GM13976 (cell line): ENCODE data around the gene ADGRD1.

Experiments used
- DNase-seq: peaks from one replicate; pipeline ENCODE4 v3.0.0; 2012; ENCODE audit warnings: low spot score
- in situ Hi-C: fragments of 300-500 bp; cut with MboI; formaldehyde crosslinking; loops from one replicate; pipeline ENCODE4 v1.12.0; 2022; ENCODE audit warnings: low sequenced_read_pairs, mixed read lengths, inconsistent platforms; ENCODE audit not compliant: unreplicated experiment
- TF ChIP-seq, protein P1 (sequence below): IDR thresholded peaks from 2 replicates; pipeline ENCODE4 v1.5.1; 2012; ENCODE audit warnings: borderline replicate concordance, mild to moderate bottlenecking; ENCODE audit not compliant: insufficient read depth; ENCODE audit errors: extremely low read depth, missing control alignments, control extremely low read depth

ADGRD1 gene

DNA sequence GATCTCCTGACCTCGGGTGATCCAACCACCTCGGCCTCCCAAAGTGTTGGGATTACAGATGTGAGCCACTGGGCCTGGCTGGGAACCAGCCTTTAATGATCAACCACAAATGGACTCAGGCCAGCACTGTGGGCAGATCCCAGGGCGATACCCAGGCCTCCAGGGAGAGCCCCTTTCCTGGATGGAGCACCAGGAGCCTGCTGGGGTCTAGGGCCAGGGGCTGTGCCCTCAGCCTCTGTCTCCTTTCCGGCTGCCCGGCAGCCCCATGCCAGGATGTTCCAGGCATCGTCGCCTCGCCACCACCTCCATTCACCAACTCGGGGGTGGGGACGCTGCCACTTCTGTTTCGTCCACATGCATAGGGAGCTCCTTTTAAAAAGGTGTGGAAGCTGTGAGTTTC lies 2.3 kb downstream of the ADGRD1 start:
- DNase-seq: no peak
- TF ChIP-seq, protein P1, sequence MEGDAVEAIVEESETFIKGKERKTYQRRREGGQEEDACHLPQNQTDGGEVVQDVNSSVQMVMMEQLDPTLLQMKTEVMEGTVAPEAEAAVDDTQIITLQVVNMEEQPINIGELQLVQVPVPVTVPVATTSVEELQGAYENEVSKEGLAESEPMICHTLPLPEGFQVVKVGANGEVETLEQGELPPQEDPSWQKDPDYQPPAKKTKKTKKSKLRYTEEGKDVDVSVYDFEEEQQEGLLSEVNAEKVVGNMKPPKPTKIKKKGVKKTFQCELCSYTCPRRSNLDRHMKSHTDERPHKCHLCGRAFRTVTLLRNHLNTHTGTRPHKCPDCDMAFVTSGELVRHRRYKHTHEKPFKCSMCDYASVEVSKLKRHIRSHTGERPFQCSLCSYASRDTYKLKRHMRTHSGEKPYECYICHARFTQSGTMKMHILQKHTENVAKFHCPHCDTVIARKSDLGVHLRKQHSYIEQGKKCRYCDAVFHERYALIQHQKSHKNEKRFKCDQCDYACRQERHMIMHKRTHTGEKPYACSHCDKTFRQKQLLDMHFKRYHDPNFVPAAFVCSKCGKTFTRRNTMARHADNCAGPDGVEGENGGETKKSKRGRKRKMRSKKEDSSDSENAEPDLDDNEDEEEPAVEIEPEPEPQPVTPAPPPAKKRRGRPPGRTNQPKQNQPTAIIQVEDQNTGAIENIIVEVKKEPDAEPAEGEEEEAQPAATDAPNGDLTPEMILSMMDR: no peak
- in situ Hi-C loops: no loop called here

GRCh38 chr12:130956456-130957303 lies 3.0 kb downstream of the ADGRD1 start:
- TF ChIP-seq, protein P1: no peak
- in situ Hi-C loops: no loop called here
- no peak for DNase-seq

- TF ChIP-seq, protein P1: no peak
- in situ Hi-C loops: no loop called here
- DNase-seq: no peak
These were observed 3.6 kb downstream of the ADGRD1 start for GRCh38 chr12:130957304-130957621.

DNA sequence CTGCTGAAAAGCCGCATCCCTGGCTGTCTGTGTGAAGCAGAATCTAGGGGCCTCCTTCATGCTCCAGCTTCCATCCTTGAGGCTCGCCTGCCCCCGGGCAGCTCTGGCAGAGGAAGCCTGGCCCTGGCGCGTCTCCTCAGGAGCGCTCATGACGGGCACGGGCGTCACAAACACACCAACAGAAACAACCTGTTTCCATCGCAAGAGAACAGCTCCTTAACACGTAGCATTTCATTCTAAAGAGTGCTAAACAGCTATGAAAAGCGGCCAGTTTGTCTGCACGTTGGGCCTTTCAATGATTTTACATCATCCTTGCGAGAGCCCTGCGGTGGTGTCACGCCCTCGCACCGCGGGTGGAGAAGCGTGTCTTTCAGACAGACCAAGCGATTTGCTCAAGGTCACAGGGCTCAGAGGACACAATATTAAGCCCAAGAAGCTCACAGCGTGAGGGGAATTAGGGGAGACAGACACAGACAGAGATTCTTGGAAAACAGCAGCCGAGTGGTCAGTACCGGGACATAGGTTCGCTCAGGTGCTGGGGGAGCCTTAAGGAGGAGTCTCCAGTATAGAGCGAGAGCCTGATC lies 4.9 kb downstream of the ADGRD1 start:
- DNase-seq: no peak
- TF ChIP-seq, protein P1: no peak
- in situ Hi-C loops: no loop called here

- TF ChIP-seq, protein P1: no peak
- DNase-seq: no peak
- in situ Hi-C loops: no loop called here
These were observed 5.9 kb downstream of the ADGRD1 start for GRCh38 chr12:130959632-130960031.

GRCh38 chr12:130960058-130960457 lies 6.4 kb downstream of the ADGRD1 start:
- in situ Hi-C loops: no loop called here
- DNase-seq: no peak
- TF ChIP-seq, protein P1: no peak
